SK-N-MC (cell line): ENCODE data around the gene PTPRM.

Source experiments
- EZH2 ChIP-seq: fragments of 200-600 bp; sonication (generic); IDR thresholded peaks from one replicate; pipeline ENCODE4 v1.6.1; 2017; ENCODE audit warnings: antibody characterized with exemption
- POLR2AphosphoS5 ChIP-seq: IDR thresholded peaks from 2 replicates; pipeline ENCODE4 v1.6.1; 2012; ENCODE audit warnings: mild to moderate bottlenecking, low read depth, low read length, borderline replicate concordance

GRCh38 chr18:8362863-8363262 lies 795.7 kb downstream of the PTPRM start:
- TF ChIP-seq POLR2AphosphoS5, result no peak
- no peak for TF ChIP-seq EZH2
